Lung (tissue), 12 donors: ENCODE results near the gene PRKD2. TPM values are rescaled to one million over a fixed set of nuclear protein-coding genes. Genes with fewer than 3 reads are reported as not detected.
A peak's percentile ranks its signal among the peaks of the same experiment; 100 is the strongest.

Experiments
- ATAC-seq: fragments of 200-7000 bp; cut with Tn5 transposase; one replicate; pipeline ENCODE4 v1.9.1; 2020; ENCODE audit warnings: moderate number of reproducible peaks; ENCODE audit not compliant: insufficient read depth, low FRiP score
- DNase-seq, 3 donors: peaks; one replicate each; pipeline ENCODE4 v3.0.0-alpha.2; 2013 to 2017
- H3K27ac ChIP-seq, 2 donors: one replicate each; pipeline ENCODE4 v1.5.1; 2013; ENCODE audit warnings: mild to moderate bottlenecking in 2 of 2, moderate library complexity in 2 of 2, control low read depth in 1 of 2, inconsistent platforms in 1 of 2, low read depth in 1 of 2, low read length in 1 of 2
- H3K27me3 ChIP-seq, 3 donors: one replicate each; pipeline ENCODE4 v1.5.1; 2013; ENCODE audit warnings: low read length in 2 of 3; ENCODE audit not compliant: control insufficient read depth in 3 of 3, insufficient read depth in 3 of 3
- H3K36me3 ChIP-seq, 4 donors: one replicate each; pipeline ENCODE4 v1.5.1; 2013; ENCODE audit warnings: low read length in 4 of 4, mild to moderate bottlenecking in 1 of 4, moderate library complexity in 1 of 4; ENCODE audit not compliant: control insufficient read depth in 4 of 4, insufficient read depth in 4 of 4
- H3K4me1 ChIP-seq, 5 donors: one replicate each; pipeline ENCODE4 v1.5.1; 2013; ENCODE audit warnings: low read length in 5 of 5, mild to moderate bottlenecking in 2 of 5, moderate library complexity in 1 of 5; ENCODE audit not compliant: control insufficient read depth in 5 of 5, insufficient read depth in 5 of 5
- H3K4me3 ChIP-seq: one replicate; pipeline ENCODE4 v1.5.1; 2013; ENCODE audit warnings: mild to moderate bottlenecking, control low read depth, moderate library complexity
- H3K9ac ChIP-seq, 2 donors: one replicate each; pipeline ENCODE4 v1.5.1; 2013; ENCODE audit warnings: low read length in 2 of 2, control low read depth in 1 of 2; ENCODE audit not compliant: insufficient read depth in 1 of 2
- H3K9me3 ChIP-seq, 4 donors: one replicate each; pipeline ENCODE4 v1.5.1; 2013; ENCODE audit warnings: low read length in 3 of 4, mild to moderate bottlenecking in 1 of 4, moderate library complexity in 1 of 4; ENCODE audit not compliant: control insufficient read depth in 4 of 4, insufficient read depth in 3 of 4
- CTCF ChIP-seq: IDR thresholded peaks from 2 replicates; pipeline ENCODE4 v1.5.1; 2012; ENCODE audit warnings: mild to moderate bottlenecking; ENCODE audit errors: control extremely low read depth, extremely low read depth
- WGBS, 2 donors: extraction: QIAGEN DNeasy Blood & Tissue Kit; methylation state at CpG; one replicate each; pipeline ENCODE4 v1.1.7; 2013; 5-methylcytosine and 5-hydroxymethylcytosine counted together
- polyA plus RNA-seq, 2 donors: library from polyadenylated mRNA; stranded (reverse); fragments of 200-250 nt; gene quantifications; one replicate each; pipeline ENCODE4 v1.2.1, GENCODE V29; 2013
- total RNA-seq, 2 donors: library from RNA; depleted of rRNA in 1 of 2; stranded (reverse); fragments of >200 nt in 1 of 2; gene quantifications; one replicate each; pipeline ENCODE4 v1.2.1, GENCODE V29; 2014 to 2021
- donor health status: control.
- donor health status: control.
- donor health status: Bipolar disorder and iron deficiency.
- donor health status: healthy.
- donor health status: DM: yes; HTN: yes; CAD: no.

PRKD2 gene
- total and polyA plus RNA-seq, 4 donors, result 35.5 to 56.2 (median 45.1) TPM

GRCh38 chr19:46639358-46640182 lies 77.3 kb downstream of the PRKD2 start:
- WGBS, 2 donors, result 7 to 8% methylated on average over 30 to 49 of the region's 49 CpGs
- DNase-seq, result peak; percentile 98 to 99 (median 99)
- peak overlapping the region in 1 of 2 donors; percentile 79 for H3K9ac ChIP-seq
- H3K4me3 ChIP-seq, result no peak overlapping the region
- ATAC-seq, result no peak
- H3K27me3 ChIP-seq, result peaks cover 0 to 29% (median 7%) of the 10 kb centered on the region in 3 donors
- H3K9me3 ChIP-seq, result no peaks in the 10 kb centered on the region
- no peaks in the 10 kb centered on the region for H3K36me3 ChIP-seq
- H3K4me1 ChIP-seq, result peaks cover 0 to 42% (median 13%) of the 10 kb centered on the region in 5 donors
- TF ChIP-seq CTCF, result no peak
- H3K27ac ChIP-seq, result peak overlapping the region in 1 of 2 donors; percentile 44

- Histone ChIP-seq H3K9ac (no peak overlapping the region), H3K27me3 (peaks cover 0 to 30% (median 7%) of the 10 kb centered on the region in 3 donors), H3K4me1 (peaks cover 0 to 47% (median 15%) of the 10 kb centered on the region in 5 donors), H3K4me3 (no peak overlapping the region), H3K36me3 (no peaks in the 10 kb centered on the region), H3K9me3 (no peaks in the 10 kb centered on the region), H3K27ac (no peak overlapping the region)
- no peak for TF ChIP-seq CTCF
- 80 to 91% methylated on average over 14 of the region's 14 CpGs for WGBS, 2 donors
- DNase-seq (no peak), ATAC-seq (no peak)
Measured at GRCh38 chr19:46637224-46637623, 79.7 kb downstream of the PRKD2 start.

DNA sequence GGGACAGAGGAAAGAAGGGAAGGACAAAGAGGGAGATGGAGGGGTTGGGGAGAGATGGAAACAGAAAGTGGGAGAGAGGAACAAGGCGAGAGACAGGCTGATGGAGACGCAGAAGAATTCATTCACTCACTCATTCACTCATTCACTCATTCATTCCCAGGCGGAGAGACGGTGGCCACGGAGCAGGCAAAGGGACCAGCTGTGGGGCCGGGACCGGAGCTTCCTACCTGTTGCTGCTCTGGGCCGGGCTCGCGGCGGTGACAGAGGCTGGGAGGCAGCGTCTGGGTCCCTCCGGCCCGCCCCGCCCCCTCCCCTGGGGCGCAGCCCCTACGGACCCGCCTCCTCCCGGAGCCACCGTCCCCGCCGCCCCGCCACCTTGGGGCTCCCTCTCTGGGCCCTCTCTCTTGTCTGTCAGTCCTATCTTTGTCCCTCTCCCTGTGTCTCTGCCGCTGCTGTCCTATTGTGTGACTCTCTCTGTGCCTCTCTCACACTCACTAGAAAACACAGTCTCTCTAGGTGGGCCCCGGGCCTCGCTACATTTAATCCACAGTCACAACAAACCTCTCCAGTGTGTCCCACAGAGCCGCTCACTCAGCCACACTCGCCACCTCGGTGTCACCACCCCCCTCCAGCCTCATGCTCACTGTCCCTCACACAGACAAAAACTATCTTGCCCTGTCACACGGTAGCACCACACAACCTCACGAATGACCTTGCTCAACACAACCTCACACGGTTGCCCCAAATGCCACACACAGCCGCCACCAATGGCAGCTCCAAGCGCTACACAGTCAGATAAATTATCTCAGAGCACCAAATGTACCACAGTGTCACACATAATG lies 80.8 kb downstream of the PRKD2 start, which contains the start of gene GNG8:
TSS of gene GNG8 (minus strand) at position 283 of the 842 bp plus-strand sequence. CDS start 1,520 bp downstream, outside the sequence.
- Histone ChIP-seq H3K27me3 (peaks cover 0 to 30% (median 7%) of the 10 kb centered on the region in 3 donors), H3K27ac (no peak within 1 kb of the TSS)
- no peak for DNase-seq

More for the DNA sequence above, 80.8 kb downstream of the PRKD2 start, which contains the start of gene GNG8:
- no peak for ATAC-seq
- no peak for TF ChIP-seq CTCF
- Histone ChIP-seq H3K36me3 (no peaks in the 10 kb centered on the region), H3K4me1 (peaks cover 0 to 55% (median 20%) of the 10 kb centered on the region in 5 donors), H3K9me3 (no peaks in the 10 kb centered on the region), H3K9ac (no peak within 1 kb of the TSS), H3K4me3 (no peak within 1 kb of the TSS)
- WGBS, 2 donors, result 28 to 48% methylated on average over 32 to 34 of the region's 34 CpGs
